K562 (cell line): Measurements from ENCODE around the gene NEDD4L. TPM values are rescaled to one million over a fixed set of nuclear protein-coding genes. Genes with fewer than 3 reads are reported as not detected.

Source experiments
- ATAC-seq: fragments of 200-7000 bp; cut with Tn5 transposase; 3 replicates; pipeline ENCODE4 v1.9.1; 2020; ENCODE audit warnings: moderate library complexity
- BruUV-seq: library from RNA; stranded (reverse); fragments of 400-500 nt; replicated peaks from 2 replicates; lab custom pipeline; 2021; lab: Mats Ljungman, UMichigan
- CTCF ChIA-PET: fragments of 300-600 bp; formaldehyde crosslinking; extraction: SDS; loops from one replicate; lab custom pipeline; 2021; ENCODE audit warnings: low intra/inter-chr PET ratio; lab: Yijun Ruan, JAX
- POLR2A ChIA-PET: fragments of 300-600, 350-650 bp; sonication (Branson Sonifier 250); formaldehyde crosslinking; extraction: SDS; loops from one replicate; lab custom pipeline; 2021; ENCODE audit warnings: antibody characterized with exemption, inconsistent platforms; lab: Yijun Ruan, JAX
- DNase-seq, 4 experiments: peaks; one replicate each; pipeline versions ENCODE4 v3.0.0 to v3.0.0-alpha.2; 2011 to 2018; ENCODE audit warnings: low spot score in 3 of 4, mixed read lengths in 3 of 4; ENCODE audit errors: extremely low read depth in 1 of 4
- FAIRE-seq: peaks from 2 replicates; lab custom pipeline; 2011; peaks lifted over from hg19 to GRCh38; lab: Jason Lieb, UNC
- H2AFZ ChIP-seq: 2 replicates; pipeline ENCODE4 v1.6.0; 2011; ENCODE audit warnings: low read depth, low read length, control low read depth, inconsistent platforms
- H3K27ac ChIP-seq: fragments of 200-600 bp; 3 replicates; pipeline ENCODE4 v1.8.0; 2011; ENCODE audit warnings: low read depth, mild to moderate bottlenecking, control low read depth, inconsistent platforms, low read length, moderate library complexity, mixed read lengths; ENCODE audit errors: extremely low read depth
- H3K27me3 ChIP-seq, 2 experiments: fragments of 300-600 bp in 1 of 2; 2 replicates in 1 of 2; 3 replicates in 1 of 2; pipeline versions ENCODE4 v1.6.0 to v1.8.0; 2011; ENCODE audit warnings: inconsistent platforms in 2 of 2, low read length in 2 of 2, mild to moderate bottlenecking in 1 of 2, mixed read lengths in 1 of 2, moderate library complexity in 1 of 2; ENCODE audit not compliant: control insufficient read depth in 2 of 2, insufficient read depth in 2 of 2
- H3K36me3 ChIP-seq: fragments of 300-600 bp; 3 replicates; pipeline ENCODE4 v1.8.0; 2011; ENCODE audit warnings: mild to moderate bottlenecking, low read length, inconsistent platforms; ENCODE audit not compliant: control insufficient read depth, insufficient read depth
- H3K4me1 ChIP-seq, 2 experiments: fragments of 200-600 bp in 1 of 2; replicated peaks in 1 of 2; 2 replicates in 1 of 2; 3 replicates in 1 of 2; pipeline versions ENCODE4 v1.5.1 to v1.8.0; 2011; ENCODE audit warnings: inconsistent platforms in 2 of 2, low read length in 2 of 2, mild to moderate bottlenecking in 1 of 2, mixed read lengths in 1 of 2, moderate library complexity in 1 of 2; ENCODE audit not compliant: control insufficient read depth in 2 of 2, insufficient read depth in 2 of 2
- H3K4me2 ChIP-seq: 2 replicates; pipeline ENCODE4 v1.6.1; 2011; ENCODE audit warnings: low read length, control low read depth, inconsistent platforms, mixed read lengths; ENCODE audit not compliant: insufficient read depth
- H3K4me3 ChIP-seq: fragments of 200-600 bp; sonication (generic), shearing (Covaris generic); 2 replicates; pipeline ENCODE4 v1.5.1; 2016; ENCODE audit warnings: control low read depth, inconsistent platforms
- H3K79me2 ChIP-seq: fragments of 200-600 bp; 3 replicates; pipeline ENCODE4 v1.8.0; 2011; ENCODE audit warnings: low read length, inconsistent platforms; ENCODE audit not compliant: control insufficient read depth, insufficient read depth
- H3K9ac ChIP-seq, 2 experiments: 2 replicates each; pipeline versions ENCODE4 v1.6.0 to v1.6.1; 2011; ENCODE audit warnings: low read depth in 2 of 2, low read length in 2 of 2, control low read depth in 1 of 2, inconsistent platforms in 1 of 2, mild to moderate bottlenecking in 1 of 2, mixed read lengths in 1 of 2; ENCODE audit not compliant: insufficient read depth in 1 of 2
- H3K9me1 ChIP-seq: one replicate; pipeline ENCODE4 v1.6.0; 2011; ENCODE audit warnings: inconsistent platforms, mild to moderate bottlenecking, low read length, moderate library complexity; ENCODE audit not compliant: control insufficient read depth, insufficient read depth
- H3K9me3 ChIP-seq: replicated peaks from 2 replicates; pipeline ENCODE4 v1.5.1; 2011; ENCODE audit warnings: low read depth, low read length, inconsistent platforms; ENCODE audit not compliant: control insufficient read depth, insufficient read depth
- H4K20me1 ChIP-seq: replicated peaks from 2 replicates; pipeline ENCODE4 v1.6.1; 2011; ENCODE audit warnings: low read length, inconsistent platforms, mixed read lengths; ENCODE audit not compliant: control insufficient read depth, insufficient read depth
- ATF7 ChIP-seq: fragments of 450-650 bp; IDR thresholded peaks from 2 replicates; pipeline ENCODE4 v1.7.1; 2014; ENCODE audit warnings: mild to moderate bottlenecking, moderate library complexity
- CREM ChIP-seq: IDR thresholded peaks from 2 replicates; pipeline ENCODE4 v1.6.1; 2014; ENCODE audit warnings: antibody characterized with exemption, low read depth
- EGR1 ChIP-seq: fragments of 450-650 bp; conservative IDR thresholded peaks from 2 replicates; pipeline ENCODE4 v1.6.1; 2017; ENCODE audit warnings: mild to moderate bottlenecking
- HDAC2 ChIP-seq: fragments of 450-650 bp; IDR thresholded peaks from 2 replicates; pipeline ENCODE4 v1.6.1; 2016; ENCODE audit warnings: mild to moderate bottlenecking
- MTA1 ChIP-seq: fragments of 450-650 bp; IDR thresholded peaks from 2 replicates; pipeline ENCODE4 v1.6.1; 2017; ENCODE audit warnings: borderline replicate concordance
- NR0B1 ChIP-seq: fragments of 450-650 bp; IDR thresholded peaks from one replicate; pipeline ENCODE4 v1.6.1; 2018; ENCODE audit warnings: mild to moderate bottlenecking, moderate library complexity; ENCODE audit not compliant: partially characterized antibody
- TAF9B ChIP-seq: fragments of 450-650 bp; IDR thresholded peaks from 2 replicates; pipeline ENCODE4 v1.6.1; 2018; ENCODE audit warnings: mild to moderate bottlenecking; ENCODE audit not compliant: partially characterized antibody
- TARDBP ChIP-seq: fragments of 450-650 bp; IDR thresholded peaks from 2 replicates; pipeline ENCODE4 v1.6.1; 2016
- TCFL5 ChIP-seq: fragments of 250-450 bp; sonication (Bioruptor Pico); conservative IDR thresholded peaks from 2 replicates; pipeline ENCODE4 v1.6.1; 2021; ENCODE audit warnings: mild to moderate bottlenecking, moderate library complexity, matching md5 sums
- ZBTB7A ChIP-seq: IDR thresholded peaks from 2 replicates; pipeline ENCODE4 v1.6.1; 2011; ENCODE audit warnings: low read depth, mild to moderate bottlenecking, low read length, moderate library complexity, borderline replicate concordance; ENCODE audit not compliant: control insufficient read depth
- ZBTB8A ChIP-seq: fragments of 450-650 bp; IDR thresholded peaks from 2 replicates; pipeline ENCODE4 v1.6.1; 2018; ENCODE audit warnings: mild to moderate bottlenecking, moderate library complexity; ENCODE audit not compliant: partially characterized antibody
- ZC3H11A ChIP-seq: IDR thresholded peaks from 2 replicates; pipeline ENCODE4 v1.6.1; 2012; ENCODE audit warnings: low read depth, low read length, improper control_type of control experiment
- ZNF146 ChIP-seq: IDR thresholded peaks from one replicate; pipeline ENCODE4 v1.6.1; 2018; ENCODE audit warnings: missing compliant biosample characterization; ENCODE audit not compliant: unreplicated experiment
- ZNF212 ChIP-seq: fragments of 450-650 bp; formaldehyde crosslinking; IDR thresholded peaks from 2 replicates; pipeline ENCODE4 v1.4.0; 2020; ENCODE audit warnings: mild to moderate bottlenecking
- WGBS: fragments of 100-300 bp; shearing (Covaris generic); methylation state at CpG from one replicate; pipeline ENCODE4 v1.1.6; 2016; ENCODE audit warnings: low coverage, mixed read lengths; ENCODE audit not compliant: insufficient coverage; ENCODE audit errors: missing lambda C conversion rate; 5-methylcytosine and 5-hydroxymethylcytosine counted together
- in situ Hi-C: fragments of 300-500 bp; cut with MboI; formaldehyde crosslinking; loops from 4 replicates; pipeline ENCODE4 v1.15.0; 2018; ENCODE audit warnings: inconsistent platforms, mixed read lengths
- intact Hi-C: fragments of 100-400 bp; cut with micrococcal nuclease; formaldehyde crosslinking; loops from 2 replicates; pipeline ENCODE4 v1.14.2; 2022
- polyA plus RNA-seq, 8 experiments: library from polyadenylated mRNA; depleted of rRNA in 4 of 8; stranded (reverse) in 5 of 8; unstranded in 3 of 8; fragments of >200 nt; fragmentation: Nextera tagmentation in 2 of 8; fragmentation: Illumina TruSeq in 1 of 8; extraction: Ambion mirVana in 2 of 8; extraction: Trizol in 1 of 8; gene quantifications; 2 replicates each; pipeline versions ENCODE4 v1.2.1 to v1.2.3, GENCODE V29; 2011 to 2014; ENCODE audit warnings: inconsistent platforms in 1 of 8, missing spikeins in 1 of 8
- total RNA-seq, 7 experiments: library from RNA; depleted of rRNA in 6 of 7; stranded (reverse); fragments of >200 nt in 6 of 7; fragmentation: Illumina TruSeq in 2 of 7; extraction: Trizol in 2 of 7; gene quantifications; 2 replicates each; pipeline versions ENCODE4 v1.2.1 to v1.2.3, GENCODE V29; 2011 to 2021; ENCODE audit warnings: low replicate concordance in 1 of 7
- TF ChIP-seq, protein P1 (sequence below): sonication (generic); formaldehyde crosslinking; IDR thresholded peaks from 2 replicates; pipeline ENCODE4 v1.8.0; 2022; ENCODE audit warnings: missing genetic modification reagents, mild to moderate bottlenecking, borderline replicate concordance

The NEDD4L gene
- total and polyA plus RNA-seq, 9 of the 15 experiments (the other 6 are each of a cell fraction or from before 2014, with no cell fraction given) = 8.1 to 33.4 (median 19.9) TPM

DNA sequence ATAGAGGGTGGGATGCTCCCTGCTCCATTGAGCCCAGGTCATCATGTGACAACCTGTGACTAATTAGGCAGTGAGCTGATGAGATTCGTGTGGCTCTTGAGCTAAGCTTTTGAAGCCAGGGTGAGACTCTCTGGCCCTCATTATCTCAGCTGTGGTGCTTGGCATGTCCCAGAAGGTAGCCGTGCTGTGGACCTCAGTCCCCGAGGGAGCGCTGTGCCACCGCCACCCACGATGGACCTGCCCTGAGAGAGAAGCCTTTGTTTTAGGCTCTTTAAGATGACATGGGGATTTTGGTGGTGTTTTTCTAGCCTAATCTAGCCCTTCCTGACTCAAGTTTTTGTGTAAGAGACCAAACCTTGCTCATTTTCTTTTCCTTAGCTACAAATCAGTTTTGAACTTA, 66.4 kb downstream of the NEDD4L start:
- no peaks in the 10 kb centered on the region for H3K9me1 ChIP-seq
- no peaks in the 10 kb centered on the region for H3K27me3 ChIP-seq
- DNase-seq = no peak
- intact Hi-C loops (no loop called here), in situ Hi-C loops (no loop called here)
- no peaks in the 10 kb centered on the region for H3K9me3 ChIP-seq
- FAIRE-seq = no peak
- H3K36me3 ChIP-seq = no peaks in the 10 kb centered on the region
- no peak overlapping the region for H3K4me3 ChIP-seq
- POLR2A ChIA-PET = interaction anchor here (0.7 to 0.8 kb wide), 2 partner anchors 11 to 86 kb away, joined by 3 read pairs; no protein-coding TSS in a partner anchor
- ATAC-seq = no peak
- no peak overlapping the region for H2AFZ ChIP-seq
- peaks cover 3% of the 10 kb centered on the region for H4K20me1 ChIP-seq
- no peaks in the 10 kb centered on the region; a peak in 1 of 5 replicates for H3K4me1 ChIP-seq
- no peak for TF ChIP-seq ZC3H11A
- no peak for TF ChIP-seq NR0B1
- no peak for TF ChIP-seq MTA1
- TF ChIP-seq HDAC2 = no peak
- no TSS peak for BruUV-seq
- no peak overlapping the region for H3K27ac ChIP-seq
- WGBS = 0% methylated on average over 1 of the region's 6 CpGs
- no peak overlapping the region for H3K4me2 ChIP-seq
- H3K9ac ChIP-seq = no peak overlapping the region
- H3K79me2 ChIP-seq = peaks cover 4% of the 10 kb centered on the region; the same call in 2 of the 3 replicates
- CTCF ChIA-PET = no interaction called here

GRCh38 chr18:58112174-58112573, 68.1 kb downstream of the NEDD4L start:
- WGBS = 57% methylated on average over 1 of the region's 1 CpG
- in situ Hi-C loops (no loop called here), intact Hi-C loops (no loop called here)
- ChIA-PET POLR2A (interaction anchor here (1.5 kb wide), 1 partner anchor 16 kb away, joined by 3 read pairs; no protein-coding TSS in a partner anchor), CTCF (no interaction called here)
- peaks cover 4% of the 10 kb centered on the region; the same call in 2 of the 3 replicates for H3K79me2 ChIP-seq
- no peaks in the 10 kb centered on the region for H3K9me3 ChIP-seq
- no peak overlapping the region for H2AFZ ChIP-seq
- H3K4me3 ChIP-seq = no peak overlapping the region
- no peak overlapping the region for H3K27ac ChIP-seq
- H3K9ac ChIP-seq = no peak overlapping the region
- no peak for DNase-seq
- no peak overlapping the region for H3K4me2 ChIP-seq
- no peak for FAIRE-seq
- H4K20me1 ChIP-seq = no peaks in the 10 kb centered on the region
- H3K27me3 ChIP-seq = no peaks in the 10 kb centered on the region
- ATAC-seq = no peak
- H3K4me1 ChIP-seq = no peaks in the 10 kb centered on the region; a peak in 1 of 5 replicates
- no peaks in the 10 kb centered on the region for H3K9me1 ChIP-seq
- BruUV-seq = no TSS peak
- H3K36me3 ChIP-seq = no peaks in the 10 kb centered on the region
- TF ChIP-seq, protein P1, sequence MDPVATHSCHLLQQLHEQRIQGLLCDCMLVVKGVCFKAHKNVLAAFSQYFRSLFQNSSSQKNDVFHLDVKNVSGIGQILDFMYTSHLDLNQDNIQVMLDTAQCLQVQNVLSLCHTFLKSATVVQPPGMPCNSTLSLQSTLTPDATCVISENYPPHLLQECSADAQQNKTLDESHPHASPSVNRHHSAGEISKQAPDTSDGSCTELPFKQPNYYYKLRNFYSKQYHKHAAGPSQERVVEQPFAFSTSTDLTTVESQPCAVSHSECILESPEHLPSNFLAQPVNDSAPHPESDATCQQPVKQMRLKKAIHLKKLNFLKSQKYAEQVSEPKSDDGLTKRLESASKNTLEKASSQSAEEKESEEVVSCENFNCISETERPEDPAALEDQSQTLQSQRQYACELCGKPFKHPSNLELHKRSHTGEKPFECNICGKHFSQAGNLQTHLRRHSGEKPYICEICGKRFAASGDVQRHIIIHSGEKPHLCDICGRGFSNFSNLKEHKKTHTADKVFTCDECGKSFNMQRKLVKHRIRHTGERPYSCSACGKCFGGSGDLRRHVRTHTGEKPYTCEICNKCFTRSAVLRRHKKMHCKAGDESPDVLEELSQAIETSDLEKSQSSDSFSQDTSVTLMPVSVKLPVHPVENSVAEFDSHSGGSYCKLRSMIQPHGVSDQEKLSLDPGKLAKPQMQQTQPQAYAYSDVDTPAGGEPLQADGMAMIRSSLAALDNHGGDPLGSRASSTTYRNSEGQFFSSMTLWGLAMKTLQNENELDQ = no peak
- TF ChIP-seq ATF7 (no peak), TAF9B (no peak), ZNF146 (CRISPR knock-in tag) (no peak), ZBTB7A (no peak), CREM (no peak), EGR1 (no peak), TCFL5 (no peak), ZBTB8A (no peak), TARDBP (no peak), ZNF212 (CRISPR knock-in tag) (no peak)
